CD4-positive, alpha-beta T cell treated with Interferon gamma for 1 hour (primary cell): ENCODE data around the gene AVPR1A.
"Not testable (repeated sequence)": the region's sequence is repeated elsewhere in the genome, so short reads cannot be mapped to it uniquely, and the experiment has no call there.

Source experiments
- DNase-seq: peaks from one replicate; pipeline ENCODE4 v3.0.0-alpha.2; 2020

AVPR1A gene

DNA sequence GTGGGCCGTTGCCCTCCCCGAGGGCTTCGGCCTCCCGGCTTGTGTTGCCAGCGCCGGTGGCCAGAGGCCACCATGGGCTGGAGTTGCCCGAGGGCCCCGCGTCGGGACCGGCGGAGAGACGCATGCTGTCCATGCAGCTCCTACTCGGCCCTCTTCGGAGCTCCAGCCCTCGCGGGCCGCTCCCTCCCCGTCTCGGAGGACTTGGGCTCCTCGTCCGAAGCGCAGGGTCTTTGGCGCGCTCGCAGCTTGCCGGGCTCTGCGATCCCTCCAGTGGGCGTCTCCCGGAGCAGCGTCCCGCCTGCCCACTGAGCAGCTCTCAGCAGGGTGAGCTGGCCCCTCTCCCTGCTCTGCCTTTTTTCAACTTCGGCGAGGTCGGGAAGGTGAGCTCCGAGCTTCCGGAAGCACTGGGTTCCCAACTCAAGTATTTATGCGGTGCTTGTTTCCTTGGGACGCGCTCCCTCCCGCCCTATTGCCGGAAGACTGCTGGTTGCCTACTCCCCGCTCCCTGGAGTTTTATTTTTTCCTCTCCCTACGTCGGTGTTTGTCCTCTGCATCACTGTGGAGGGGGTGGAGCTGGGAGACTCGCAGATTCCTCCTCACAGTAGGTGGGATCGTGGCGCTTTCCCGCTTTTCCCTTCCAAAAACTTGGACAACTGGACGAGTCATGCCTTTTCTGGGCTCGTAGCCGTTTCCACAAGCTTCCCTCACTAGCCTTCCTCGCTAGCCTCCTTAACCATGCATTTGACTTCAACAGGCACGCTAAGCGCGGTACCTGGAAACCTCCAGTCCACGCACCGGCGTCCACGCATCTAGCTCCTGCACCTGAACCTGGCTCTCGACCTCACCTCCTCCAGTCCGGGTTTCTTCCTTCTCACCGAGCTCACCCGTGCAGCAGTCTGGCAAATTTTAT is at the start of gene AVPR1A:
AVPR1A (minus strand) TSS at position 489 of the 910 bp plus-strand sequence; CDS start at position 124, 365 bp downstream.
- DNase-seq = no peak

DNA sequence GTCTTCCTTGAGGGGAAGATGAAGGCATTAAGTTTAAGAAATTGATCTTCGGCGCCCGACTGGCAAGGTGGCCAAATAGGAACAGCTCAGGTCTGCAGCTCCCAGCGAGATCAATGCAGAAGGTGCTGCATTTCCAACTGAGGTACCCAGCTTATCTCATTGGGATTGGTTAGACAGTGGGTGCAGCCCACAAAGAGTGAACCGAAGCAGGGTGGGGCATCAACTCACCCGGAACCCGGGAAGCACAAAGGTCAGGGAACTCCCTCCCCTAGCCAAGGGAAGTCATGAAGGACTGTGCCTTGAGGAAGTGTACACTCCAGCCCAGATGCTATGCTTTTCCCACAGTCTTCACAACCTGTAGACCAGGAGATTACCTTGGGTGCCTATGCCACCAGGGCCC is 45.2 kb upstream of the AVPR1A start:
- no peak for DNase-seq

DNA sequence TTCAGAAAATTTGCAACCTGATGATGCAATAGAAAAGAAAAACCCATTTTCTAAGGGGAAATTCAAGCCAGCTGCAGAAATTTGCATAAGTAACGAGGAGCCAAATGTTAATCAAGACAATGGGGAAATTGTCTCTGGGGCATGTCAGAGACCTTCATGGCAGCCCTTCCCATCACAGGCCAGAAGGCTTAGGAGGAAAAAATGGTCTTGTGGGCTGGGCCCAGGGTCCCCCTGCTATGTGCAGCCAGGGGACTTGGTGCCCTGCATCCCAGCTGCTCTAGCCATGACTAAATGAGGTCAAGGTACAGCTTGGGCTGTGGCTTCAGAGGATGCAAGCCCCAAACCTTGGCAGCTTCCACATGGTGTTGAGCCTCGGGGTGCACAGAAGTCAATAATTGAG is 28.2 kb upstream of the AVPR1A start:
- no peak for DNase-seq

DNA sequence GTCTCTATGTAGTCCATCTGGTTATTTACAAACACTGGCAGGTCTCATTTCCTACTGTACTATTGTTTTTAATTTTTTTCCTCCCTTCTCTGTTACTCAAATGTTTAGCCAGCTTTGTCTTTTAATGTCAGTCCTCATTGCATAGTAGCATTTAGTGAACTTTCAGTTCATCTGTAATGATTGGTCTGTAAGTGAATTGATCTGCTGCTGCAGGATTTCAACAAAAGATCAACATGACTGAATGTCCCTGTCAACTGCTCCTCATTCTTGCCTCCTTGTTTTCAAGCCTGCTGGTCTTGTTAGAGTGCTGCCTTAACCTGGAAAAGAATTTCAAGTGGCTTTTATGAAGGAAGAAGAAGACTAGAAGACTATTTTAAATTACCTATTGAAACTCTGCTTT is 19.3 kb upstream of the AVPR1A start:
- no peak for DNase-seq

DNA sequence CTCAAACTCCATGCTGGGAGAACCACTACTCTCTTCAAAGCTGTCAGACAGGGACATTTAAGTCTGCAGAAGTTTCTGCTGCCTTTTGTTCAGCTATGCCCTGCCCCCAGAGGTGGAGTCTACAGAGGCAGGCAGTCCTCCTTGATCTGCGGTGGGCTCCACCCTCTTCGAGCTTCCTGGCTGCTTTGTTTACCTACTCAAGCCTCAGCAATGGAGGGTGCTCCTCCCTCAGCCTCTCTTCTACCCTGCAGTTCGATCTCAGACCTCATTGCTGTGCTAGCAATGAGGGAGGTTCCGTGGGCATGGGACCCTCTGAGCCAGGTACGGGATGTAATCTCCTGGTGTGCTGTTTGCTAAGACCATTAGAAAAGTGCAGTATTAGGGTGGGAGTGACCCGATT is 16.7 kb upstream of the AVPR1A start:
- DNase-seq = not testable (repeated sequence)

DNA sequence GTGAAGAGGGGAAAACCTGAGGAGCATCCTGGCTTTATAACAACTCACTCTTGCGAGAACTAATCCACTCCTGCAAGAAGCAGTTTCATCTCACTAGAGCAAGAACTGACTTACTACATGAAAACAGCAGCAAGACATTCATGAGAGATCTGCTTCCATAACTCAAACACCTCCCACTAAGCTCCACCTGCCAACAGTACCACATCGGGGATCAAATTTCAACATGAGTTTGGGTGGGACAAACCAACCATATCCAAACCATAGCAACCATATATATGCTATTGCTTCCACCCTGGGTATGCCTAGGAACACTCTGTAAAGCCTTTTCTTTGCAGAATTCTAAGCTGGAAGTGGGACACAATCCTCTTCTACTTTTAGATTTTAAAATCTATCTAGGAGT is 13.9 kb upstream of the AVPR1A start:
- no peak for DNase-seq

DNA sequence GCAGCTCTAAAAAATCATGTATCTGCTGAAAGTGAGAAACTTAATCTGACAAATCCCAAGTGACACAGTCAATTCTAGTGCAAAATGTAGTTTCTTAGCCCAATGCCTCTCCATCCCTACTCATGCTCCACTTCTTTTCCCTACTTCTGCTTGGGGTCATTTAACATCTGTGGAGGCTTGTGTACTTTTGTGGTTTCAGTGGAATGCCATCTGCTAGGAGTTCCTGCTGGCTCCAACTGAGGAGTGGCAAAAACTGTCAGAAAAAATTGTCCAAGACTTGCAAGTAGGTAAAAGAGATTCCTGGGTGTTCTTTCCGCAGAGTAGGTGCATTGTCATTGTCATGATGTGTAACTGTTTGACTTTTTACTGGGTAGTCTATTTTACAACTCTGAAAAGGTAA is 12.5 kb upstream of the AVPR1A start:
- no peak for DNase-seq

DNA sequence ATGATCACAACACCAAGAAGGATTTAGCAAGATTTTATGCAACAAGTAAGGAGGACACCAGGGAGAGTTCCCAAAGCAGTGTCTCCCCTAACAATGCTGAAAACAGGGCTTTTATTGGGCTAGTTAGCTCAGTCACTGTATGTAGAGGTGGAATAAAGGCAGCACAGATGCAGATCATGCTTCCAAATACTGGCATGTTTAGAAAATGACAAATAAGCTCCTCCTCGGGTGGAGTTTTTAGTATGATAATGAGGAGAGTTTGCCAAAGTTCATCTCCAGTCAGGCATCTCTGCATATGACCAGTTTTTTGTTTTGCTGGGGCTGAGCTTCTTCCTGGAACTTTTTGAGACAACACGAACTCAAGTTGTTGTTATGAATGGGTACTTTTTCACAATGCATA is 4.4 kb upstream of the AVPR1A start:
- DNase-seq = no peak

DNA sequence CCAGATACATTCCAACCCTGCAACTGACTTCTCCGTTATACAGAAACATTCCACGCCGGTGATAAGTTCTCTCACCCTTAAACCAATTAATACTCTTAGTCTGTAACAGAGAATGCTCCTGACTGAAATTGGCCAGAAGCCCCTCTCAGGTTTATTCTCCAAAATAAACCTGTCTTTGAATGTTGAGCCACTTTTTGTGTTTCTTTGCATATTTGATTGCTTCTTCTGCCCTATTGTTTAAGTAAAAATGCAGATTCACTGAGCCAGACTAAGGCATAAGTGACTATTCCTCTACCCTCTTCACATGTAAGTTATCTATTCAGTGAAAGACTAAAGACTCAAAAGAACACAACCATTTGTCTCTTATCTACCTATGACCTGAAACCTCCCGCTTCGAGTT is 3.6 kb upstream of the AVPR1A start:
- DNase-seq = no peak

DNA sequence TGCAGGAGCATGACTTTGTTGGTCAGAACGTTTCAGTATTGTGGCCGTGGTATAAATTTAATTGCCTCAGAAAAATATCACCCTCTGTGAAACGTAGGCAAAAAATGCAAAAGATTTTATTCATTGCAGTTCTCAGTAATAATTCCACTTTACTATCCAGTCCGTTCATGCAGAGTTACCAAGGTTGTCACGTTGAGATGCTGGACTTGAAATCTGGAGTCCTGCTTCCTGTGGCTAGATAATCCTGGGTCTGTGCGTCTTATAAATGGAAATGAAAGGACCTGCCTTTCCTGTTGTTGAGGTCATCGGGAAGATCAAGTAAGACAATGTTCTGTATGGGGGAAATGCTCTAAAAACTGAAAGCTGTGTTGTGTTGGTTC is 1.3 kb upstream of the AVPR1A start:
- DNase-seq = no peak

DNA sequence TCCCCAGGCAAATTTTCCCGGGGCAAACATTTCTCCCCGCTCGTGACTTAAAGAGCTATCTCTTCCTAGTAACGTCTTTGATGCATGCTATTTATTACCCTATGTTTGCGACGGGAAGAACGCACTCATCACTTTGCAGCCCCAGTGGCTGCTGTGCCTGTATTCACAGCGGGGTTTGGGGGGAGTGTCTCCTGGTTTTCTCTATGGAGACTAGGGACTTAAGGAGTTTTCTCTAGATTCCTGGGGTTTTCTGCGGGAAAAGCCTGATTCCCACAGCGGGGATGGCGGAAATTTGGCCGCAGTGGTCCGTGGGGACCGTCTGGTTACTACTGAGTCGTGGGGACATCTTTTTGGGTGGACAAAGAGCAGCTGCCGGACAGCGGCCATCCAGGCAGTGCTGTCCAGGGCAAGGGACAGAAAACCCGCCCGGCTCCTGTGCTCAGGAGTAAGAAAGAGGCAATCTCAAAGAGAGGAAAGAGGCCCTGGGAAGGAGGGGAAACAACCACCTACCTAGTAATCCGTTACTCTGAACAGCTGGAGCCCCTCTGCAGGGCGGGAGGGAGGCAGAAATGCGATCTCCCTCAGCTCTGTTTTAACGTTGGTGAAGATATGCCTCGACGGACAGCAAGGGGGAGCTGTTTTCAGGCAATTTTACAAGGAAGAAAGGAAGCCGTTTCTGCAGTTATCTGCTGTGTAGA is 771 bp upstream of the AVPR1A start:
- DNase-seq = no peak

DNA sequence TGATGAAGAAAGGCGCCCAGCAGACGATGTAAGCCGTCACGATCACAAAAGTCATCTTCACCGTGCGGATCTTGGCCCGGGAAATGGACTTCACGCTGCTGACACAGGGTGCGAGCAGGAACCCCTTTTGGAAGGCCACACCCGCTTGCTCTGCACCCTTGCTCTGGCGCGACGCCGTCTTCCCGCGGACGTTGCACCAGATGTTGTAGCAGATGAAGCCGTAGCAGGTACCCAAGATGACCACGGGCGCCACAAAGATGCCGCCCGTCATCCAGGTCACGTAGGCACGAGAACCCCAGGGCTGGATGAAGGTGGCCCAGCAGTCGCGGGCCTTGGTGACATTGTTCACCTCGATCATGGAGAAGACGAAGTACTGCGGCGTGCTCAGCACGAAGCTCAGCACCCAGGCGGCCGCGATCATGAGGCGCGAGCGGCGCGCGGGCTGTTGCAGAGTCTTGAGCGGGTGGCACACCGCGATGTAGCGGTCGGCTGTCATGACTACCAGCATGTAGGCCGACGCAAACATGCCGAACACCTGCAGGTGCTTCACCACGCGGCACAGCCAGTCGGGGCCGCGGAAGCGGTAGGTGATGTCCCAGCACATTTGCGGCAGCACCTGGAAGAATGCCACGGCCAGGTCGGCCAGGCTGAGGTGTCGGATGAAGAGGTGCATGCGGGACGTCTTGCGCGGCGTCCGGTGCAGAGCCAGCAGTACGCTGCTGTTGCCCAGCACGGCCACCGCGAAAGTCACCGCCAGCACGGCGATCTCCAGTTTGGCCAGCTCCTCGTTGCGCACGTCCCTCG is 890 bp downstream of the AVPR1A start:
- DNase-seq = no peak

DNA sequence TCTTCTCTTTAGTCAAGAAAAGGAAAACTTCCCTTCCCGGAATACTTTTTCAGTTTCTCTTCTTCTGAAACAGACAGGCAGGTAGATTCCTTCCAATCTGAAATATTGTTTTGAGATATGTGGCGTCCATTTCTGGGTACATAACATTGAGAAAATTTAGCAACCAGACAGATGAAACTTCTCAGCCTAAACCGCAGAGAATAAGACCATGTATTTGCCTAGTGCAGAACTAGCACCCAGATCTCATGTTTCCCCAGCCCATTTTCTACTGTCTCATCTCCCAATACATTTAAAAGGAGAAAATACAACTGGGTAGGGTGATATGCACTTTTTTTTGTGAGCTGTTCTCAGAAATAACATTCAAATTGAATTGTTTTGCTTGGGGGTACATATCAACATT is 6.4 kb downstream of the AVPR1A start:
- no peak for DNase-seq

DNA sequence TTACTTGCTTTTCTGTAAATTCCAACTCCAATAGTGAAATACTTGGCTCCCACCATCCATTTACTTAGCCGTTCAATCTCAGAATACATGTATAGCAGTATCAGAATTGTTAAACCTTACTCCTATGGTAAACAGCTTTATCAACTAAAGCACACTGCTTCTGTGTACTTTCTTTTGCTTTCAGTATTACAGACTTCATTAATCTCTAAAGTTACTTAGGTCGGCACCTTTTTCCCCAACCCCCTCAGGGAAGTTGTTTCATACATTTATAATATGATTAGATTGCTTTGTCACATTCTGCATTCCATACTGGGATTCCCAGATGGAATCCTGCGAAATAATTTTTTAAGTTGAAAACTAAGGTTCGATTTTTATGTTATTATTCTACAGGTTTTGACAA is 12.5 kb downstream of the AVPR1A start:
- no peak for DNase-seq

DNA sequence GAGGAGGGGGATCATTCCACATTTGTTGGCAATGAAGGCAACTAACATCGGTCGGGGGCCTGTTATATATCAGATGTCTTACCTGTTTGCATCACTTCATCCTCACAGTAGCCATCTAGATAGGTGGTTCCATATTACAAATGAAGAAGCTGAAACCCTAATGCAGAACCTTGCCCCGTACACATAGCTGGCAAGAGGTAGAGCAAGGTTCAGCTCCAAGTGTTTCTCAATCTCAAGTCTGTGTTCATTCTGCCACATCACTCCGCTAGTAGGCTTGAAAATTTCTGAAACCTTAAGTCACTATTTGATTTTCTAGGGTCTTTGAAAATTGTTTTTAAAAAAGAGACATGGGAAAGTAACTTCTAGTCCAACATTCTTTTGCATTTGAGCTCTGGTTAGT is 17.0 kb downstream of the AVPR1A start:
- no peak for DNase-seq

DNA sequence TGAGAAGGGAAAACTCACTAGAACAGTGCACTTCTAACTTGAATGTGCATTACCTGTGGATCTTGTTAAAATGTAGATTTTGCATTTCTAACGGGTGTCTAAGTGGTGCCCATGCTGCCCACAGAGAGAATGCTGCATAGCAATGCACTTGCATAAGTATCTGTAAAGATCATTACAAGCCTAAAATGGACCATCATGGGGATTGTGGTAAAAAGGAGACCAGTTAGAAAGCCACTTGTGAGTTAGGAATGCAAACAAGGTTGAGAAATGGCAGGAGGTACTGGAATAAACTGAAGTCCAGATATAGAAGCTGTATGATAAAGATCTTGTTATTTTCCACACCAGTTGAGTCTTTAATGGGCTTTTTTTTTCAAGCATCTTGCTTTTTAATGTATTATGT is 18.8 kb downstream of the AVPR1A start:
- DNase-seq = no peak

DNA sequence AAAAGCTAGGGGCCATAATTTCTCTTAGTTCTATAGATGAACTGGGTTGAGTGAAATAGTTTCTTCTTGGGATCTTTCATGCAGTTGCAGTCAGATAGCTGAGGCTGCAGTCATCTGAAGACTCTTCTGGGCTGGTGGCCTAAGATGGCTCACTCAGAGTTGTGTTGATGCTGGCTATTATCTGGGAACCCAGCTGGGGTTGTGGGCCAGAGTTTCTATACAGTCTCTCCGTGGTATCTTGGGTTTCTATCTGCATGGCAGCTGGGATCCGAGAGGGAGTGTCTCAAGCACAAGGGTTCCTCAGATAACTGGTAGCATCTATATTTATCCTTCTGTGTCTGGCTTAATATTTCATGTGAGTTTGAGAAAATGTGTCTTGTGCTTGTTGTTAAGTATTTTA is 21.1 kb downstream of the AVPR1A start:
- DNase-seq = no peak

DNA sequence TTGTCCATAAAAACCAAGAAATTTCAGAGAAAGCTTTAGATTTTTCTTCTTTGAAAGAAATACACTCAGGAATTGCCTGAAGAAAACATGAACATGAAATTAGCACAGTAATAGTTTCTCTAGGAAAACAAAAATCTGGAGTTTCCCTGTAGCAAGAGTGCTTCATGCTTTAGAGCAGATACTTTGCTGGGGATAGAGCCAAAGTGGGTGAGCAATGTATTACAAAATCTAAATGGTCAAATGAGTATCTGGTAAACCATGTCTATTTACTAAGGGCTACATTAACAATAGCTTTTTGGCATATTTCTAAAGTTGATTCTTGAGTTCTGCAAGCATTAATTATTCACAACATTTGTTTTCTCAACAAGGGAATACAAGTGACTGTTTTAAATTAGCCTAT is 26.2 kb downstream of the AVPR1A start:
- DNase-seq = no peak

DNA sequence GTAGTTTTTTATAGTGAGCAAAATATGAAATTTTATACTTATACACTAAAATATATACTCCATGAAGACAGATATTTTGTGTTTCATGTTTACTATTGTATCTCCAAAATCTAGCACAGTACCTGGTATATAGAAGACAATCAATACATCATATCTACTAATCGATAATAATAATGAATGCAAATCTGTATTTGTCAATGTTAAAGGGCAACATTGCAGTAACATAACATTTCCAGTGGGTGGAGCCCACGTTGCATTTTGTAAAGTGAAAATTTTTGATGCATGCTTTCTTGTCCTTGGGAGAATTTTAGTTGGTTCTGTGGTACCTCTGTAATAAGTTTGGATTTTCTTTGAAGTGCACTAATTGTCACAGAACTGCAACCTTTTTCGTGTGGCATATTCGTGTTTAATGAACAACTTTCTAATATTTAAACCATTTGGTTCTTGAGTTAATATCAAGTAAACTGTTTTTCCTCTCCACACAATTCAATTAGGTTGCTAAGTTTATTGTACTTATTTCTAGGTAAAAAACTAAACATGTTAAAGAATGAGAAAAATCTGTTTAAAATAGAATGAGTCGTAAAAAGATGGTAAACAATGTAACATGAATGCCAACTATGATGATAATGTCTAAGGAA is 47.4 kb downstream of the AVPR1A start:
- DNase-seq = no peak

DNA sequence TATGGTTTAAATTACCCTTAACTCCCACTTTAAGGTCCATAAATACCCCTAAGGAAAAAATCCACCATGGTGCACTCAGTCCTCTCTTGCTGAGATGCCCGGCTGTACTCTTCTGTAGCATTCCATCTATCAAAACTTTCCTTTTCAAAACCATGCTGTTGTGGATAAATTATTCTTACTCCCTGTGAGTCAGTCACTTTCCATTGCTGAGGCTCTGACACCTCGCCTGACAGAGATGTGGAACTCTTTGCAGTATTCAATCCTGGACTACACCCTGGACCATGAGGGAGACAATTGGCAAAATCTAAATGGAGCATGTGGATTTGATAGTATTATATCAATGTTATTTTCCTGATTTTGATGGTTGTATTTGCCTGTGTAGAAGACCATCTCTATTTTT is 49.1 kb downstream of the AVPR1A start:
- no peak for DNase-seq

DNA sequence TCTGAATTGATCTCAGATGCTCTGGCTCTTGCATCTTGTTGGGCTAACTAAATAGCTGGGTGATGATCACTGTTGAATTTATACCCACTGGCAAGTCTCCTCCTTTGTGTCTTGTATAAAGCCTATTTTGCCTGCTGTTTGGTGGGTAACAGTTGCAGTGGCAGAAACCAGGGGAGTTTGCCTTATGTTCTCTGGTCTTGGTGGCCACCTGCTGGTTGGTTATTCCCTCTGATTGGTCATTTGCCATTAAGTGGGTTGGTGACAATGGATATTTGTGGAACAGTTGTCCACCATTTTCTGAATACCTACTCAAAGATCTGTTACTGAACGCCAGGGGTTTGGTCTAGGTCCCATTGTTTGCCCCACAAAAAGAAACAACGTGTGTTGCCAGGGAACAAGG is 52.1 kb downstream of the AVPR1A start:
- no peak for DNase-seq

DNA sequence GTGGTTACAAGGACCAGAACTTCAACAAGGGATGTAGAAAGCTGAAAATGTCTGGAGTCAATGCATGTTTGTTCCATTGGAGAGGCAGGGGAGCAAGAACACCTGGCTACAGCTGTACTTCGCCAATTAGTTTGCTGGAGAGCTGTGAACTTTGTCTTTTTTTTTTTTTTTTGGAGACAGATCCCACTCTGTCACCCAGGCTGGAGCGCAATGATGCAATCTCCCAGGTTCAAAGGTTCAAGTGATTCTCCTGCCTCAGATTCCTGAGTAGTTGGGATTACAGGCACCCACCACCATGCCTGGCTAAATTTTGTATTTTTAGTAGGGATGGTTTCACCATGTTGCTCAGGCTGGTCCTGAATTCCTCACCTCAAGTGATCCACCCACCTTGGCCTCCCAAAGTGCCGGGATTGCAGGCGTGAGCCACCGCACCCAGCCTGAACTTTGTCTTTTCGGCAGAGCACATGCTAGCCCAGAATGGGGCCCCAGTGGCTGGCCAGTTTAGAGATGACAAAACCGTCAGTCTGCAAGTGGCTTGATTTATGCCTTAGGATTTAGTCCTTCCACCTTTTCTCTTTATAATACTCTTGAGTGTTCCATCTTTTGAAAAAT is 55.5 kb downstream of the AVPR1A start:
- DNase-seq = no peak

DNA sequence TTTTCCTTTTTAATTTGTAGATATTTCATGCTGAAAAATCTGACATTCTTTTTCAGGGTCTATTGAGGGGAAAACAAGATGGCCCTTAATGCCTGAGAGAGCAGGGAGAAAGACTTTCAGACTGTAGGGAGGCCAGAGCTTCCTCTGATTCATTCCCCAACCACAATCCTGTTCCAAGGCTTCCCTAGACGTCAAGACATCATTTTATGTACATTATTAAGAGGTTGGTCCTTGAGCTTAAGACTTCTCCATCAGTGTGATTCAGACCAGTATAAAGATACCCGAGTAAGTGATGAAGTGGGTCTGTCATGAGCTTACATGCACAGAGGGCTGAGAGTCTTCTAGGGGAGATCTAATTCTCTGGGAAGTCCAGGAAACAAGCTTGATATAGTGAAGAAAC is 57.3 kb downstream of the AVPR1A start:
- no peak for DNase-seq
